ENCODE measurements around the gene TROAP. TPM values are rescaled to one million over a fixed set of nuclear protein-coding genes. Genes with fewer than 3 reads are reported as not detected.
A peak's percentile ranks its signal among the peaks of the same experiment; 100 is the strongest.

TROAP gene, protein sequence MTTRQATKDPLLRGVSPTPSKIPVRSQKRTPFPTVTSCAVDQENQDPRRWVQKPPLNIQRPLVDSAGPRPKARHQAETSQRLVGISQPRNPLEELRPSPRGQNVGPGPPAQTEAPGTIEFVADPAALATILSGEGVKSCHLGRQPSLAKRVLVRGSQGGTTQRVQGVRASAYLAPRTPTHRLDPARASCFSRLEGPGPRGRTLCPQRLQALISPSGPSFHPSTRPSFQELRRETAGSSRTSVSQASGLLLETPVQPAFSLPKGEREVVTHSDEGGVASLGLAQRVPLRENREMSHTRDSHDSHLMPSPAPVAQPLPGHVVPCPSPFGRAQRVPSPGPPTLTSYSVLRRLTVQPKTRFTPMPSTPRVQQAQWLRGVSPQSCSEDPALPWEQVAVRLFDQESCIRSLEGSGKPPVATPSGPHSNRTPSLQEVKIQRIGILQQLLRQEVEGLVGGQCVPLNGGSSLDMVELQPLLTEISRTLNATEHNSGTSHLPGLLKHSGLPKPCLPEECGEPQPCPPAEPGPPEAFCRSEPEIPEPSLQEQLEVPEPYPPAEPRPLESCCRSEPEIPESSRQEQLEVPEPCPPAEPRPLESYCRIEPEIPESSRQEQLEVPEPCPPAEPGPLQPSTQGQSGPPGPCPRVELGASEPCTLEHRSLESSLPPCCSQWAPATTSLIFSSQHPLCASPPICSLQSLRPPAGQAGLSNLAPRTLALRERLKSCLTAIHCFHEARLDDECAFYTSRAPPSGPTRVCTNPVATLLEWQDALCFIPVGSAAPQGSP
- 21.7 and 66.3 TPM in 2 replicates for total RNA-seq (ENCODE audit: low replicate concordance)
- long read RNA-seq, partial matches to known transcripts = 3 of 14 reads
- long read RNA-seq, other reads (novel, unspliced or antisense) = 8 of 14 reads

DNA sequence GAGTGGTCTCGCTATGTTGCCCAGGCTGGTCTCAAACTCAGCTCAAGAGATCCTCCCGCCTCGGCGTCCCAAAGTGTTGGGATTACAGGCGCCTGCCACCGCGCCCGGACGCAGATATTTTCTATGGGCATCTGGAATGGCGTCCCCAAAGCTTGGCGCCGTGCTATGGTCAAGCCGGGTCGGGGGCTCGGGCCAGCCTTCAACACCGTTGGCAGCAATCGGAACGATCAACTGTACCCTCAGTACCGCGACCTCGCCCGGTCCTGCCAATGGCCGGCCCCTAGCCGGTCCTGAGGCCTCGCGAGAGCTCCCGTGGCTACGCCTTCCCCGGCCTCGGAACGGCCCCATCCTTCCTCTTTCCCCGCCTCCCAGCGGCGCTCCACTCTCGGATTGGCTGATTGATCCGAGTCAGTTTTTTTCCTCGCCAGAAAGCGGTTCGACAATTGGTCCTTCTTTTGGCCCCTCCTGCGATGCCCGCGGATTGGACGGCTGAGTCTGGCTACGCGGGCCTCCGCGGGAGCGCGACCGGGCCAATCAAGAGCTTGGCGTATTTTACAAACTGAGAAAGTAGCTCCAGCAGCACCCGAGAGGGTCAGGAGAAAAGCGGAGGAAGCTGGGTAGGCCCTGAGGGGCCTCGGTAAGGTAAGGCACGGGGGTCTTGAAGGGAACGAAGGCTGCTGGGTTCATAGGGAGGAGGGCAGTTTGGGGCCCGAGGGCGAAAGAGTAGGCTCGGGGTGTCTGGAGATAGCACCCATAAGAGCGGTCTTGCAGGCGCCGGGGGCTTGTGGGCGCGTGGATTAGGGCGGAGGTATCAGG, at the start of gene TROAP:
Gene TROAP, plus strand, starts transcription at position 548 of the 816 bp plus-strand sequence. CDS start 354 bp downstream, outside the sequence.
- H3K27ac Mint-ChIP-seq = peak within 1 kb of the TSS; percentile 93
- H3K9me3 Mint-ChIP-seq = no peaks in the 10 kb centered on the region
- TF ChIP-seq, protein P1, sequence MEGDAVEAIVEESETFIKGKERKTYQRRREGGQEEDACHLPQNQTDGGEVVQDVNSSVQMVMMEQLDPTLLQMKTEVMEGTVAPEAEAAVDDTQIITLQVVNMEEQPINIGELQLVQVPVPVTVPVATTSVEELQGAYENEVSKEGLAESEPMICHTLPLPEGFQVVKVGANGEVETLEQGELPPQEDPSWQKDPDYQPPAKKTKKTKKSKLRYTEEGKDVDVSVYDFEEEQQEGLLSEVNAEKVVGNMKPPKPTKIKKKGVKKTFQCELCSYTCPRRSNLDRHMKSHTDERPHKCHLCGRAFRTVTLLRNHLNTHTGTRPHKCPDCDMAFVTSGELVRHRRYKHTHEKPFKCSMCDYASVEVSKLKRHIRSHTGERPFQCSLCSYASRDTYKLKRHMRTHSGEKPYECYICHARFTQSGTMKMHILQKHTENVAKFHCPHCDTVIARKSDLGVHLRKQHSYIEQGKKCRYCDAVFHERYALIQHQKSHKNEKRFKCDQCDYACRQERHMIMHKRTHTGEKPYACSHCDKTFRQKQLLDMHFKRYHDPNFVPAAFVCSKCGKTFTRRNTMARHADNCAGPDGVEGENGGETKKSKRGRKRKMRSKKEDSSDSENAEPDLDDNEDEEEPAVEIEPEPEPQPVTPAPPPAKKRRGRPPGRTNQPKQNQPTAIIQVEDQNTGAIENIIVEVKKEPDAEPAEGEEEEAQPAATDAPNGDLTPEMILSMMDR (conservative IDR thresholded peaks at IDR 0.05) = no peak

DNA sequence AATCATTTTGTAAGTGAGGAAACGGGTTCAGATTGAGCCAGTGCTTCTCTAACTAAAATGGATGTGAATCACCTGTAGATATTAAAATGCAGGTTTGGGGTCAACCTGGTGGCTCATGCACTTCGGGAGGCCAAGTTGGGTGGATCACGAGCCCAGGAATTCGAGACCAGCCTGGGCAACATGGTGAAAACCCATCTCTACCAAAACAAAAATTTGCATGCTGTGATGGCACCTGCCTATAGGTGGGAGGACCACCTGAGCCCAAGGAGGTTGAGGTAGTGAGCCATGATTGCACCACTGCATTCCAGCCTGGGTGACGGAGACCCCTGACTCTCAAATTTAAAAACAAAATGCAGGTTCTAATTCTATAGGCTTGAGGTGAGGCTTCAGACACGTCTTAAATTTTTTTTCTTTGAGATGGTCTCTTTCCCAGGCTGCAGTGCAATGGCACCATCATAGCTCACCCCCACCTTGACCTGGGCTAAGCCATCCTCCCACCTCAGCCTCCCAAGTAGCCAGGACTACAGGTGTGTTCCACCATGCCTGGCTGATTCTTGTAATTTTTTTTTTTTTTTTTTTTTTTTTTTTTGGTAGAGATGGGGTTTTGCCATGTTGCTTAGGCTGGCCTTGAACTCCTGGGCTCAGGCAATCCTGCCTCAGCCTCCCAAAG, 49.2 kb upstream of the TROAP start:
- TF ChIP-seq, protein P1 (conservative IDR thresholded peaks at IDR 0.05) = no peak
- no peaks in the 10 kb centered on the region for H3K9me3 Mint-ChIP-seq
- no peak for DNase-seq (ENCODE audit: extremely low spot score, unreplicated experiment)
- peaks cover 21% of the 10 kb centered on the region for H3K36me3 Mint-ChIP-seq
- H3K27ac Mint-ChIP-seq = no peak overlapping the region
- peaks cover 3% of the 10 kb centered on the region for H3K27me3 Mint-ChIP-seq
- H3K4me1 Mint-ChIP-seq (ENCODE audit: unreplicated experiment) = peaks cover 5% of the 10 kb centered on the region
- no peak overlapping the region for H3K4me3 Mint-ChIP-seq

More for the DNA sequence above, at the start of gene TROAP:
- H3K27me3 Mint-ChIP-seq = peaks cover 17% of the 10 kb centered on the region
- DNase-seq (ENCODE audit: extremely low spot score, unreplicated experiment) = peak; percentile 98
- H3K4me3 Mint-ChIP-seq = peak within 1 kb of the TSS; percentile 100
- peaks cover 8% of the 10 kb centered on the region for H3K36me3 Mint-ChIP-seq
- peaks cover 17% of the 10 kb centered on the region for H3K4me1 Mint-ChIP-seq (ENCODE audit: unreplicated experiment)

DNA sequence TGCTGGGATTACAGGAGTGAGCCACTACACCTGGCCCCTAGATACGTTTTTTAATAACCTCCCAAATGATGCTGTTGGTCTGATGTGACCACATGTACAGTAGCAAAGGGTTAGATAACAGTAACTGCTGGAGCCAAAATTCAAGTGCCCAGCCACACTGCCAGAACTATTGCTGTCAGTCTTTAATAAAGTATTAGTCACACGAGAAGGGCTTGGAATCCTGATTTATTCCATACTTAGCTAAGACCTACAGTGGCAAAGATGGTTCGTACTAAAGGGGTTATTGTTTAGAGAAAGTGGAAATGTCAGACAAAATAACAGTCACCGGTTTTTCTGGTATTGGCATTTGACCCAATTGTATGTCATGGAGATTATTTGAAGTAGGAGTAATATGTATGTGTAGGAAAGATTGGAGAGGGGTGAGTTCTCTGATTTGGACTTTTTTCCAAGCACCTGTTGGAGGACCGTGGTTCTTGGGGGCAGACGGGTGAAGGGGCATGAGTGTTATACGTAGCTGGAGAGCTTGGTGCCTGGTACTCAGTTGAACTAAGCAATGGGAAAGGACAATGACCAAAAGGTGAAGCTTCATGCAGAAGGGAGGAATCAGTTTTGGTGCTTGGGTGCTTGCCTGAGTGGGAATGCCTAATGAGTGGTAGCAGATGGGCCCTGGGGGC, 48.5 kb upstream of the TROAP start:
- no peaks in the 10 kb centered on the region for H3K9me3 Mint-ChIP-seq
- peak overlapping the region; percentile 12 for H3K27ac Mint-ChIP-seq
- peaks cover 3% of the 10 kb centered on the region for H3K27me3 Mint-ChIP-seq
- TF ChIP-seq, protein P1 (conservative IDR thresholded peaks at IDR 0.05) = no peak
- no peak overlapping the region for H3K4me3 Mint-ChIP-seq
- H3K36me3 Mint-ChIP-seq = peaks cover 17% of the 10 kb centered on the region
- H3K4me1 Mint-ChIP-seq (ENCODE audit: unreplicated experiment) = peaks cover 8% of the 10 kb centered on the region
- no peak for DNase-seq (ENCODE audit: extremely low spot score, unreplicated experiment)

DNA sequence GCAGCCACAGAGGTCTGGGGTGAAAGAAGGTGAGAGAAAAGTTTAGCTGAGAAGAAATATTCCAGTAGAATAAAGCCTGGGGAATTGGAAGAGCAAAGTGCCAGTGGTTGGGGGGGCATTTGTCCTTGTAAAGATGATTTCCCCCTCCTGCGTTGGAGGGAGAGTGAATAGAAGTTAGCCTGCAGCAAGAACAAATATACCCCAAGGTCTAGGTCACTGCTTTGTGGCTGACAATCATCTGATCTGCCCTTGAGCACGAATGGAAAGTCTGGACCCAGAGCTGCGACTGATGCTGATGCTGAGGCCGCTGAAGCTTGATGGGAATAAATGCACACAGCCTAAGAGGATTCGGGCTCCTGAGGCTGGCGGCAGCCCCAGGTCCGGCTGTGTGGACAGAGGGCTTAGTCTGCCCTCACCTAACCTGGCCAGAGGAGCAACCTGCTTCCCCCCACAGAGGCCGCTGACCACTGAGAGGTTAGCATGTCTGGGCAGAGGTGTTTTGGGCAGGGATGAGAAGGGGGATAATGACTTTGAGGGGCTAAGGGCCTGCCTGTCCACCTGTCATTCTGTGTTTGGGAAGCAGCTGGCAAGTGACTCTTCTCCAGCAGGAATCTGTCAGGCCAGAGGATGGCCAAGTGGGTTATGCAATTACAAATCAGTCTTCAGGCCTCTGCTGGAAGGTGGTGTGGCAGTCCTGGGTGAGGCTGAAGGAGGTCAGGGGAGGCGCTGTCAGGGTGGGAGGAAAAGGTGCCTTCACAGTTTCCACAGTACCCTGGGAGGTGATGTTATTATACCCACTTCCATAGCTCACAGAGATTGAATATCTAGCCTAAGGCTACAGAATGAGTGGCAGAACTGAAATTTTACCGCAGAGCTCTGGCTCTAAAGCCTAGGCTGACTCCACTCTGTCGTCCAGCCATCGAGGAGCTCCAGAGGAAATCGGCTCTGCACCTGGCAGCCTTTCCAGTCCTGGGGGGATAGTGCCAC, 46.5 kb upstream of the TROAP start:
- no peak overlapping the region for H3K4me3 Mint-ChIP-seq
- no peaks in the 10 kb centered on the region for H3K9me3 Mint-ChIP-seq
- no peak overlapping the region for H3K27ac Mint-ChIP-seq
- peaks cover 3% of the 10 kb centered on the region for H3K27me3 Mint-ChIP-seq
- TF ChIP-seq, protein P1 (conservative IDR thresholded peaks at IDR 0.05) = no peak
- no peak for DNase-seq (ENCODE audit: extremely low spot score, unreplicated experiment)
- H3K4me1 Mint-ChIP-seq (ENCODE audit: unreplicated experiment) = peaks cover 13% of the 10 kb centered on the region
- peaks cover 7% of the 10 kb centered on the region for H3K36me3 Mint-ChIP-seq
